ENCODE measurements around the gene MRPL12.

GRCh38 chr17:81656835-81657234 lies 46.3 kb upstream of the MRPL12 start:
- TF ChIP-seq, protein P1, sequence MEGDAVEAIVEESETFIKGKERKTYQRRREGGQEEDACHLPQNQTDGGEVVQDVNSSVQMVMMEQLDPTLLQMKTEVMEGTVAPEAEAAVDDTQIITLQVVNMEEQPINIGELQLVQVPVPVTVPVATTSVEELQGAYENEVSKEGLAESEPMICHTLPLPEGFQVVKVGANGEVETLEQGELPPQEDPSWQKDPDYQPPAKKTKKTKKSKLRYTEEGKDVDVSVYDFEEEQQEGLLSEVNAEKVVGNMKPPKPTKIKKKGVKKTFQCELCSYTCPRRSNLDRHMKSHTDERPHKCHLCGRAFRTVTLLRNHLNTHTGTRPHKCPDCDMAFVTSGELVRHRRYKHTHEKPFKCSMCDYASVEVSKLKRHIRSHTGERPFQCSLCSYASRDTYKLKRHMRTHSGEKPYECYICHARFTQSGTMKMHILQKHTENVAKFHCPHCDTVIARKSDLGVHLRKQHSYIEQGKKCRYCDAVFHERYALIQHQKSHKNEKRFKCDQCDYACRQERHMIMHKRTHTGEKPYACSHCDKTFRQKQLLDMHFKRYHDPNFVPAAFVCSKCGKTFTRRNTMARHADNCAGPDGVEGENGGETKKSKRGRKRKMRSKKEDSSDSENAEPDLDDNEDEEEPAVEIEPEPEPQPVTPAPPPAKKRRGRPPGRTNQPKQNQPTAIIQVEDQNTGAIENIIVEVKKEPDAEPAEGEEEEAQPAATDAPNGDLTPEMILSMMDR (IDR thresholded peaks at IDR 0.05): no peak
- TF ChIP-seq POLR2A (IDR thresholded peaks at IDR 0.05): no peak
